Cardiac muscle cell (in vitro differentiated cells and primary cell): Measurements from ENCODE around the gene CPLX3. TPM values are rescaled to one million over a fixed set of nuclear protein-coding genes. Genes with fewer than 3 reads are reported as not detected.

Experiments
- DNase-seq, 2 donors: peaks; one replicate each; pipeline versions ENCODE4 v3.0.0 to v3.0.0-alpha.2; 2010 to 2017; ENCODE audit warnings: low read depth in 1 of 2, low spot score in 1 of 2
- H3K27ac ChIP-seq: fragments of 200-600 bp; sonication (generic); 2 replicates; pipeline ENCODE4 v1.5.1; 2016
- H3K27me3 ChIP-seq: fragments of 200-600 bp; sonication (generic); 2 replicates; pipeline ENCODE4 v1.6.0; 2016; ENCODE audit warnings: control low read depth
- H3K36me3 ChIP-seq: fragments of 200-600 bp; sonication (generic); 2 replicates; pipeline ENCODE4 v1.5.1; 2016; ENCODE audit warnings: control low read depth
- H3K4me1 ChIP-seq: fragments of 200-600 bp; sonication (generic); 2 replicates; pipeline ENCODE4 v1.8.1; 2017; ENCODE audit warnings: low read depth, mild to moderate bottlenecking, mixed run types
- H3K4me3 ChIP-seq: fragments of 200-600 bp; sonication (generic); 2 replicates; pipeline ENCODE4 v1.5.1; 2016; ENCODE audit warnings: mild to moderate bottlenecking
- H3K9me3 ChIP-seq: fragments of 200-600 bp; sonication (generic); 2 replicates; pipeline ENCODE4 v1.5.1; 2017; ENCODE audit warnings: low read depth, mild to moderate bottlenecking, control low read depth
- CTCF ChIP-seq: IDR thresholded peaks from 2 replicates; pipeline ENCODE4 v1.5.1; 2012; ENCODE audit warnings: low read depth, mild to moderate bottlenecking, low read length
- polyA plus RNA-seq: library from polyadenylated mRNA; unstranded; fragments of >200 nt; fragmentation: Nextera tagmentation; extraction: Ambion mirVana; gene quantifications from 2 replicates; pipeline ENCODE4 v1.2.1, GENCODE V29; 2016
- total RNA-seq: library from RNA; depleted of rRNA; stranded (reverse); fragments of >200 nt; gene quantifications from 2 replicates; pipeline ENCODE4 v1.2.3, GENCODE V29; 2016

The CPLX3 gene
- total and polyA plus RNA-seq, 2 experiments from 2014 or later = not detected

DNA sequence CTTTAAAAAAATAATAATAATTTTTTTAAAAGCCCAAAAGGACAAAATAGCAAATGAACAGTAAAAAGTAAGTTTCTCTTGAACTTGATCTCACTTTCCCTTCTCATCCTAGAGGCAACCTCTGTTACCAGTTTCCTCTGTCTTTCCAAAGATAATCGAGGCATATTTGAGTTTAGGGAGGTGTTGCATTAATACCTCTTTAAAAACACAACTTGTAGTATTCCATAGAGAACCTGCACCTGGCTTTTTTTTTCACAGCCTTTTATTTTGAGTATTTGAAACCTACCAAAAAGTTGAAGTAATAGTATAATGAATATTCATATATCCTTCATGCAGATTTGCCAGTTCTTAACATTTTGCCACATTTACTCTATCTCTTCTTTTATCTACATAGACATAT is 35.4 kb upstream of the CPLX3 start:
- Histone ChIP-seq H3K27ac (no peak overlapping the region), H3K27me3 (no peaks in the 10 kb centered on the region), H3K9me3 (no peaks in the 10 kb centered on the region), H3K4me3 (no peak overlapping the region), H3K36me3 (no peaks in the 10 kb centered on the region), H3K4me1 (peaks cover 30% of the 10 kb centered on the region)
- TF ChIP-seq CTCF = no peak
- DNase-seq = no peak

DNA sequence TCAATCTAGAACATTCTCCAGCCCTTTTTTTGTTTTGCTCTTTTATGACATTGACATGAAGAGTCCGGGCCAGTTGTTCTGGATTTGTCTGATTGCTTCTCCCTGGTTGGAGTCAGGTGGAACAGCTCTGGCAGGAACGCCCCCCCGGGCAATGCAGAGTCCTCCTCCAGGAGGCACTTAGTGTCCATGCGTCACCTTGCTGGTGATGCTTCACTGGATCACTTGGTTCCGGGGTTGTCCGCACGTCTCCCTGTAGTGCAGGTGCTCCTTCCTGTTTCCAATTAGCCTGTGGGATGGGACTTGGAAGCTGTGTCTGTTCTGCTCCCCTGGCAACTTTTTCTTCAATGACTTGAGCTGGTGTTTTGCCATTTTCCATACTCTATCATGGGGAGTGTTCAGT is 34.8 kb upstream of the CPLX3 start:
- H3K27ac ChIP-seq = no peak overlapping the region
- H3K9me3 ChIP-seq = no peaks in the 10 kb centered on the region
- DNase-seq = no peak
- H3K4me1 ChIP-seq = peaks cover 29% of the 10 kb centered on the region
- H3K27me3 ChIP-seq = no peaks in the 10 kb centered on the region
- H3K4me3 ChIP-seq = no peak overlapping the region
- TF ChIP-seq CTCF = no peak
- no peaks in the 10 kb centered on the region for H3K36me3 ChIP-seq

GRCh38 chr15:74792227-74793016 is 34.0 kb upstream of the CPLX3 start:
- Histone ChIP-seq H3K4me3 (no peak overlapping the region), H3K36me3 (no peaks in the 10 kb centered on the region), H3K27me3 (no peaks in the 10 kb centered on the region), H3K9me3 (no peaks in the 10 kb centered on the region), H3K27ac (no peak overlapping the region), H3K4me1 (peaks cover 21% of the 10 kb centered on the region)
- no peak for TF ChIP-seq CTCF
- DNase-seq = no peak

- peak in 1 of 2 donors; percentile 30 for DNase-seq
Observed at GRCh38 chr15:74793135-74794028, 33.0 kb upstream of the CPLX3 start.

More at GRCh38 chr15:74793135-74794028, 33.0 kb upstream of the CPLX3 start:
- H3K4me1 ChIP-seq = peaks cover 18% of the 10 kb centered on the region
- peak; percentile 37 for TF ChIP-seq CTCF
- H3K4me3 ChIP-seq = no peak overlapping the region
- no peaks in the 10 kb centered on the region for H3K36me3 ChIP-seq
- no peaks in the 10 kb centered on the region for H3K27me3 ChIP-seq
- no peaks in the 10 kb centered on the region for H3K9me3 ChIP-seq
- no peak overlapping the region for H3K27ac ChIP-seq
